ENCODE data around the gene SPINT3.

SPINT3 gene

GRCh38 chr20:45470937-45471336 lies 44.5 kb downstream of the SPINT3 start:
- TF ChIP-seq, protein P1, sequence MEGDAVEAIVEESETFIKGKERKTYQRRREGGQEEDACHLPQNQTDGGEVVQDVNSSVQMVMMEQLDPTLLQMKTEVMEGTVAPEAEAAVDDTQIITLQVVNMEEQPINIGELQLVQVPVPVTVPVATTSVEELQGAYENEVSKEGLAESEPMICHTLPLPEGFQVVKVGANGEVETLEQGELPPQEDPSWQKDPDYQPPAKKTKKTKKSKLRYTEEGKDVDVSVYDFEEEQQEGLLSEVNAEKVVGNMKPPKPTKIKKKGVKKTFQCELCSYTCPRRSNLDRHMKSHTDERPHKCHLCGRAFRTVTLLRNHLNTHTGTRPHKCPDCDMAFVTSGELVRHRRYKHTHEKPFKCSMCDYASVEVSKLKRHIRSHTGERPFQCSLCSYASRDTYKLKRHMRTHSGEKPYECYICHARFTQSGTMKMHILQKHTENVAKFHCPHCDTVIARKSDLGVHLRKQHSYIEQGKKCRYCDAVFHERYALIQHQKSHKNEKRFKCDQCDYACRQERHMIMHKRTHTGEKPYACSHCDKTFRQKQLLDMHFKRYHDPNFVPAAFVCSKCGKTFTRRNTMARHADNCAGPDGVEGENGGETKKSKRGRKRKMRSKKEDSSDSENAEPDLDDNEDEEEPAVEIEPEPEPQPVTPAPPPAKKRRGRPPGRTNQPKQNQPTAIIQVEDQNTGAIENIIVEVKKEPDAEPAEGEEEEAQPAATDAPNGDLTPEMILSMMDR (IDR thresholded peaks at IDR 0.05; ENCODE audit: low read depth, low read length, missing control alignments): peak; percentile 24
- no peak for DNase-seq (ENCODE audit: low read depth)
- H3K4me3 ChIP-seq (ENCODE audit: low read depth, low read length): no peak overlapping the region

DNA sequence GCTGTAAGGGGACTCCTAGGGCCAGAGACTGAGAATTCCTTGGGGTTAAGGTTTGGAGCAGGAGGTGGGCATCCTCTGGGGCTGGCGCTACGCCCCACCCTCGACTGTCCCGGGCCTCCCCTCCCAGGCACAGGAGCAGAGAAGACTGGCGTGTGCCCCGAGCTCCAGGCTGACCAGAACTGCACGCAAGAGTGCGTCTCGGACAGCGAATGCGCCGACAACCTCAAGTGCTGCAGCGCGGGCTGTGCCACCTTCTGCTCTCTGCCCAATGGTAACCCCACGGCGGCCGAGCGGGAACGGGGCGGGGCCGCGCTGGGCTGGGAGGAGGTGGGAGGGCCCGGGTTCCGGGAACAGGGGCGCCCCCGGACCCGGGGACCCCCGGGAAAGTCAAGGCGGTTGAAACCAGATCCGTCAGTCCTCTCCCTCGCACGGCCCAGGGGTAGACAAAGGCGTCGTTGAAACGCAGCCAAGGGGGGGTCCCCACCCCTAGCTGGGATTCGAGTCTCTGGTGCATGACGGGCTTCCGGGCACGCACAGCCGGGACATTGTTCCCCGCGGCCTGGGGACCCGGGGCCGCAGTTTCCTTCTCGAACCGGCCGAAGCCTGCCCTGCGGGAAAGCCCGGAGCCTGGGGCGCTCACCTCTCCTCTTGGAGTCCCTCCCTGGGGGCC lies 45.0 kb downstream of the SPINT3 start:
- DNase-seq (ENCODE audit: low read depth): no peak
- TF ChIP-seq, protein P1 (IDR thresholded peaks at IDR 0.05; ENCODE audit: low read depth, low read length, missing control alignments): no peak
- H3K4me3 ChIP-seq (ENCODE audit: low read depth, low read length): no peak overlapping the region

DNA sequence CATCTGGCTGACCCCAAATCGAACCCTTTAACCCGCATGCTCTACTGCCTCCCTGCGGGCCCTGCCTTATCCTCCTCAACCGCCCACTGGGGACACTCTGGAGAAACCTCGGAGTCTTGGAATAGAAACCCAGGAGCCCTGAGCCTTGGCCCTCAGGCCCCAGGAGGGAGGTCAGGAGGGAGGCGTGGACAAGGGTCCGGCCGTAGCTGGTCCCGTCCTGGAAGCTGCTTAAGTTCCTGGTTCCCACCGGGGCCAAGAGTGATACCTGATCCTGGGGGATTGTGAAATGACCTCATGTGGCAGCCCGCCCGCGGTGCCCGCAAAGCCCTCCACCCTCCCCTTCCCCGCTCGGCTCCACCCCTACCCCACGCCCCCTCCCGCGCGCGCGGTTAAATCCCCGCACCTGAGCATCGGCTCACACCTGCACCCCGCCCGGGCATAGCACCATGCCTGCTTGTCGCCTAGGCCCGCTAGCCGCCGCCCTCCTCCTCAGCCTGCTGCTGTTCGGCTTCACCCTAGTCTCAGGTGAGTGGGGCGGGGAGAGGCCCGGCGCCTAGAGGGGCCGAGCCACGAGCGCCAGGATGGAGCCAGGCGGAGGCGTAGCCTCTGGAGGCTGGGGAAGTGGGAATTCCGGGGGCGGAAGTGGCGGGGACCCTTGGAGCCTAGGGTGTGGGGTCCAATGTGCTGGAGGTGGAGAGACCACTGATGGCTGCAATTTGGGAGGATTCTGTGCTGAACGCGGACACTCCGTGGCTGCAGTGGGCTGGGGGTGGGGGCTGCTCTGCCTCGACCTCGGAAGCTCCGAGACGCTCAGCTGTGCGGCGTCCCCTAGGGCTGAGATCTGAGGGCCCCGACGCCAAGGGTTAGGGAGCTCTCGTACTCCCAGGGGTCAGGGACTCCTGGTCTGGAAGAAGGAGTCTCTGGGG lies 45.8 kb downstream of the SPINT3 start, which contains the start of gene WFDC2:
WFDC2 (plus strand) TSS at position 418 of the 926 bp plus-strand sequence; CDS start at position 447, 29 bp downstream.
- TF ChIP-seq, protein P1 (IDR thresholded peaks at IDR 0.05; ENCODE audit: low read depth, low read length, missing control alignments): no peak
- no peak within 1 kb of the TSS for H3K4me3 ChIP-seq (ENCODE audit: low read depth, low read length)
- no peak for DNase-seq (ENCODE audit: low read depth)

GRCh38 chr20:45467861-45468260 lies 47.6 kb downstream of the SPINT3 start:
- DNase-seq (ENCODE audit: low read depth): no peak
- H3K4me3 ChIP-seq (ENCODE audit: low read depth, low read length): no peak overlapping the region
- TF ChIP-seq, protein P1 (IDR thresholded peaks at IDR 0.05; ENCODE audit: low read depth, low read length, missing control alignments): no peak

DNA sequence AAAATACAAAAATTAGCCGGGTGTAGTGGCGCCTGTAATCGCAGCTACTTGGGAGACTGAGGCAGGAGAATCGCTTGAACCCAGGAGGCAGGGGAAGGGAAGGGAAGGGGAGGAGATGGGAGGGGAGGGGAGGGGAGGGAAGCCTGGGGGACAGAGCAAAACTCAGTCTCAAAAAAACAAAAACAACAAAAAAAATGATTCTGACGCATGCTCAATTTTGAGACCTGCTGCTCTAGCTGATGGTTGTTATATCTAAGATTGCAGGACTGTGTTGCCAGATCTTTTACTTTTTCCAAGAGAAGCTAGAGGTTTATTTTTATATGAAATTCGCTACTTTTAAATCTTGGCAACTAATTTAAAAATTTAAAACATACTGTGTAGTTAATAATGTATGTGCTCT lies 48.2 kb downstream of the SPINT3 start:
- no peak for DNase-seq (ENCODE audit: low read depth)
- TF ChIP-seq, protein P1 (IDR thresholded peaks at IDR 0.05; ENCODE audit: low read depth, low read length, missing control alignments): no peak
- H3K4me3 ChIP-seq (ENCODE audit: low read depth, low read length): no peak overlapping the region

DNA sequence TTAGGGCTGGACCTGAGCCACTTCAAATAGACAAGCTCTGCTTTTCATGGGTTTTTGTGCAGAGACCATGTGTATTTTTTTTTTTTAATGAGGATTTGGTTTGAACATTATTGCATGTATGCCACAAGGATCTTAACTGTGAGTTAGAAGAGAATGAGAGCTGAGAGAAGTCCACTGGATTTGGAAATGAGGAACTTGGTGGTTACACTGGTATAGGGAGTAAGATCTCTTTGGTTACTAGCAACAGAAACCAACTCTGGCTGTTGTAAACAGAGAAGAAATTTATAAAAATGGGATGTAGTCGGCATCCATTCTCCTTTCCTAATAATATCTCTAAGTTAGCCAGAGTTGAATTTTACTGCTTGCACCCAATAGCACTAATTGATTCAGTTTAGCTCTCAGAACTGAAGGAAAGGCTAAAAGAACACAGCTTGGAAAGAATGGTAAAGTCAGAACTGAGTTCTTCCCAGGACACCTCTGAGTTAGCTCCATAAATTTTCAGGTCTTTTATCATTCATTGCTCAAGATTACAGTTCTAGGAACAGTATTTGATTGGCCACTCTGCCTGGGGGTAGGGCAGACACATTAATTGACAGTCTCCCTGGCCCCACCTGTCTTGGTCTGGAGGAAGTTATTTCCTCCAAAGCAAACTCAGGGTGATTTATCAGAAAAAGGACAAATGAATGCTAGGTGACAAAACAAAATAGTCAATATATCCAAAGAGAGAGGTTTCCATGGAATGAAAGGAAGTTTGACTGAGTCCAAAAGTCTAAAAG lies 49.7 kb downstream of the SPINT3 start:
- TF ChIP-seq, protein P1 (IDR thresholded peaks at IDR 0.05; ENCODE audit: low read depth, low read length, missing control alignments): no peak
- no peak overlapping the region for H3K4me3 ChIP-seq (ENCODE audit: low read depth, low read length)
- DNase-seq (ENCODE audit: low read depth): no peak
